A549 (cell line): ENCODE data around the gene RNF220. TPM values are rescaled to one million over a fixed set of nuclear protein-coding genes. Genes with fewer than 3 reads are reported as not detected.

Experiments used
- ATAC-seq, 2 experiments: fragments of 200-7000 bp in 1 of 2; fragments of >200 bp in 1 of 2; cut with Nextera tagmentation in 1 of 2; cut with Tn5 transposase in 1 of 2; 3 replicates each; pipeline versions ENCODE4 v1.8.0 to v1.9.1; 2018 to 2020; ENCODE audit warnings: mild to moderate bottlenecking in 1 of 2, moderate library complexity in 1 of 2
- CTCF ChIA-PET: fragments of 300-600 bp; sonication (Branson Sonifier 250); formaldehyde crosslinking; extraction: SDS; loops from one replicate; lab custom pipeline; 2021; ENCODE audit warnings: antibody characterized with exemption, inconsistent platforms; lab: Yijun Ruan, JAX
- POLR2A ChIA-PET: fragments of 350-600 bp; formaldehyde crosslinking; extraction: SDS; loops from one replicate; lab custom pipeline; 2021; ENCODE audit warnings: antibody characterized with exemption, inconsistent platforms; lab: Yijun Ruan, JAX
- DNase-seq, 2 experiments: peaks; one replicate each; pipeline versions ENCODE4 v3.0.0 to v3.0.0-alpha.2; 2011 to 2016; ENCODE audit warnings: low read depth in 1 of 2, low spot score in 1 of 2
- FAIRE-seq: peaks from 2 replicates; lab custom pipeline; 2011; peaks lifted over from hg19 to GRCh38; lab: Jason Lieb, UNC
- H3K27ac ChIP-seq, 2 experiments: fragments of >200 bp; sonication (Bioruptor Twin); formaldehyde crosslinking; 3 replicates each; pipeline ENCODE4 v1.5.1; 2016 to 2017
- H3K4me1 ChIP-seq: fragments of >200 bp; sonication (Bioruptor Twin); formaldehyde crosslinking; 3 replicates; pipeline ENCODE4 v1.6.1; 2016
- H3K4me2 ChIP-seq: fragments of >200 bp; sonication (Bioruptor Twin); formaldehyde crosslinking; 3 replicates; pipeline ENCODE4 v1.6.1; 2016
- H3K4me3 ChIP-seq: fragments of >200 bp; sonication (Bioruptor Twin); formaldehyde crosslinking; 3 replicates; pipeline ENCODE4 v1.5.1; 2016
- H3K9me3 ChIP-seq: fragments of >200 bp; sonication (Bioruptor Twin); formaldehyde crosslinking; 3 replicates; pipeline ENCODE4 v1.6.1; 2016
- BHLHE40 ChIP-seq: IDR thresholded peaks from 2 replicates; pipeline ENCODE4 v1.6.1; 2012; ENCODE audit warnings: low read depth, low read length, inconsistent platforms
- CEBPB ChIP-seq, 2 experiments: fragments of >200 bp in 1 of 2; sonication (Bioruptor Twin) in 1 of 2; formaldehyde crosslinking in 1 of 2; IDR thresholded peaks; 2 replicates each; pipeline ENCODE4 v1.6.1; 2012 to 2016
- EHMT2 ChIP-seq: fragments of 200-600 bp; sonication (generic); IDR thresholded peaks from 2 replicates; pipeline ENCODE4 v1.6.1; 2016; ENCODE audit warnings: antibody characterized with exemption, low read depth, mild to moderate bottlenecking, moderate library complexity
- GATA3 ChIP-seq: IDR thresholded peaks from 2 replicates; pipeline ENCODE4 v1.6.1; 2012; ENCODE audit warnings: borderline replicate concordance
- HDAC2 ChIP-seq: fragments of 200-600 bp; sonication (generic); IDR thresholded peaks from 2 replicates; pipeline ENCODE4 v1.6.1; 2016
- HEYL ChIP-seq: fragments of 250-450 bp; sonication (Bioruptor Pico); IDR thresholded peaks from 2 replicates; pipeline ENCODE4 v1.8.0; 2021; ENCODE audit warnings: mild to moderate bottlenecking, moderate library complexity
- HOXA7 ChIP-seq: fragments of 250-450 bp; sonication (Bioruptor Pico); IDR thresholded peaks from 2 replicates; pipeline ENCODE4 v1.5.0; 2020; ENCODE audit warnings: mild to moderate bottlenecking, moderate library complexity
- HOXB13 ChIP-seq: fragments of 250-450 bp; sonication (Bioruptor Pico); IDR thresholded peaks from 2 replicates; pipeline ENCODE4 v1.5.0; 2020; ENCODE audit warnings: low read depth, mild to moderate bottlenecking, moderate library complexity
- JUN ChIP-seq, 2 experiments: fragments of >200 bp; sonication (Bioruptor Twin); formaldehyde crosslinking; IDR thresholded peaks; 2 replicates in 1 of 2; 3 replicates in 1 of 2; pipeline ENCODE4 v1.6.1; 2016 to 2017
- MAZ ChIP-seq: fragments of 150-350 bp; IDR thresholded peaks from 2 replicates; pipeline ENCODE4 v1.6.1; 2014; ENCODE audit warnings: antibody characterized with exemption, low read depth, low read length, borderline replicate concordance
- NFE2L2 ChIP-seq: fragments of 150-350 bp; conservative IDR thresholded peaks from 2 replicates; pipeline ENCODE4 v1.6.1; 2014; ENCODE audit warnings: low read length
- RARB ChIP-seq: fragments of 250-450 bp; sonication (Bioruptor Pico); IDR thresholded peaks from 2 replicates; pipeline ENCODE4 v1.8.0; 2021; ENCODE audit warnings: mild to moderate bottlenecking, moderate library complexity
- RCOR1 ChIP-seq: fragments of 150-350 bp; IDR thresholded peaks from 2 replicates; pipeline ENCODE4 v1.6.1; 2014; ENCODE audit warnings: antibody characterized with exemption, low read length, low read depth
- REST ChIP-seq: fragments of 200-600 bp; sonication (generic); IDR thresholded peaks from 2 replicates; pipeline ENCODE4 v1.6.1; 2016; ENCODE audit warnings: antibody characterized with exemption, mild to moderate bottlenecking, moderate library complexity
- RFX5 ChIP-seq: fragments of 450-650 bp; IDR thresholded peaks from 2 replicates; pipeline ENCODE4 v1.7.1; 2014; ENCODE audit warnings: antibody characterized with exemption, mild to moderate bottlenecking, moderate library complexity
- RNF2 ChIP-seq: fragments of 200-600 bp; sonication (generic); IDR thresholded peaks from 2 replicates; pipeline ENCODE4 v1.6.1; 2016; ENCODE audit warnings: low read depth, mild to moderate bottlenecking, antibody characterized with exemption, moderate library complexity, borderline replicate concordance
- TFCP2L1 ChIP-seq: fragments of 250-450 bp; sonication (Bioruptor Pico); IDR thresholded peaks from 2 replicates; pipeline ENCODE4 v1.5.0; 2021; ENCODE audit warnings: mild to moderate bottlenecking
- ZNF302 ChIP-seq: fragments of 250-450 bp; sonication (Bioruptor Pico); IDR thresholded peaks from 2 replicates; pipeline ENCODE4 v1.9.0; 2021; ENCODE audit warnings: inconsistent platforms, mild to moderate bottlenecking, moderate library complexity
- WGBS: methylation state at CpG from one replicate; pipeline ENCODE4 v1.1.6; 2017; ENCODE audit errors: missing lambda C conversion rate; 5-methylcytosine and 5-hydroxymethylcytosine counted together
- polyA plus RNA-seq, 4 experiments: library from polyadenylated mRNA; depleted of rRNA in 3 of 4; stranded (reverse); fragments of >200 nt; fragmentation: RNase III in 1 of 4; extraction: RNeasy Plus Mini Kit Qiagen cat#74134 plus additional on column Dnase treatment in 1 of 4; gene quantifications; 2 replicates in 3 of 4; 3 replicates in 1 of 4; pipeline ENCODE4 v1.2.3, GENCODE V29; 2011 to 2017
- TF ChIP-seq, protein P1 (sequence below): fragments of 450-650 bp; IDR thresholded peaks from 2 replicates; pipeline ENCODE4 v1.6.1; 2014; ENCODE audit warnings: antibody characterized with exemption
- TF ChIP-seq, protein P2 (sequence below): fragments of >200 bp; sonication (Bioruptor Twin); formaldehyde crosslinking; IDR thresholded peaks from 3 replicates; pipeline ENCODE4 v1.6.1; 2016

Gene RNF220
- polyA plus RNA-seq, 2 of the 4 experiments (the other 2 are of a cell fraction) = 53.4 to 54.5 TPM

- DNase-seq = no peak
Measured at GRCh38 chr1:44464361-44464760, 59.3 kb downstream of the RNF220 start.

GRCh38 chr1:44467566-44467965 lies 62.5 kb downstream of the RNF220 start:
- CTCF ChIA-PET = interaction anchor here (0.7 to 2.0 kb wide), 2 partner anchors 9 to 128 kb away, joined by 3 to 6 read pairs; no protein-coding TSS in a partner anchor
- ATAC-seq (no peak), DNase-seq (no peak), FAIRE-seq (no peak)
- 82% methylated on average over 4 of the region's 4 CpGs for WGBS
- no peak overlapping the region for H3K4me3 ChIP-seq
- POLR2A ChIA-PET = no interaction called here
- H3K4me2 ChIP-seq = no peak overlapping the region
- no peaks in the 10 kb centered on the region for H3K4me1 ChIP-seq
- H3K9me3 ChIP-seq = peaks cover 4% of the 10 kb centered on the region; the same call in 2 of the 3 replicates
- TF ChIP-seq RNF2 (no peak), RARB (CRISPR knock-in tag) (no peak), REST (no peak), TFCP2L1 (no peak), HDAC2 (no peak), JUN (IDR thresholded peaks at IDR 0.05) (no peak), MAZ (no peak), GATA3 (no peak)
- H3K27ac ChIP-seq = no peak overlapping the region

More at GRCh38 chr1:44464361-44464760, 59.3 kb downstream of the RNF220 start:
- ATAC-seq (no peak), FAIRE-seq (no peak)
- H3K9me3 ChIP-seq = peaks cover 4% of the 10 kb centered on the region; the same call in 2 of the 3 replicates
- 47% methylated on average over 3 of the region's 3 CpGs for WGBS
- POLR2A ChIA-PET = no interaction called here
- H3K4me2 ChIP-seq = no peak overlapping the region
- CTCF ChIA-PET = interaction anchor here (1.2 kb wide), 1 partner anchor 10 kb away, joined by 3 read pairs; no protein-coding TSS in a partner anchor
- H3K27ac ChIP-seq = no peak overlapping the region
- TF ChIP-seq EHMT2 = no peak
- TF ChIP-seq HOXB13 (CRISPR knock-in tag) = no peak
- no peak for TF ChIP-seq HDAC2
- TF ChIP-seq BHLHE40 = no peak
- TF ChIP-seq NFE2L2 = no peak
- TF ChIP-seq CEBPB (IDR thresholded peaks at IDR 0.05) = no peak
- no peak for TF ChIP-seq HEYL
- TF ChIP-seq, protein P1, sequence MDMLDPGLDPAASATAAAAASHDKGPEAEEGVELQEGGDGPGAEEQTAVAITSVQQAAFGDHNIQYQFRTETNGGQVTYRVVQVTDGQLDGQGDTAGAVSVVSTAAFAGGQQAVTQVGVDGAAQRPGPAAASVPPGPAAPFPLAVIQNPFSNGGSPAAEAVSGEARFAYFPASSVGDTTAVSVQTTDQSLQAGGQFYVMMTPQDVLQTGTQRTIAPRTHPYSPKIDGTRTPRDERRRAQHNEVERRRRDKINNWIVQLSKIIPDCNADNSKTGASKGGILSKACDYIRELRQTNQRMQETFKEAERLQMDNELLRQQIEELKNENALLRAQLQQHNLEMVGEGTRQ = no peak
- TF ChIP-seq TFCP2L1 = no peak
- TF ChIP-seq RFX5 = no peak
- TF ChIP-seq, protein P2, sequence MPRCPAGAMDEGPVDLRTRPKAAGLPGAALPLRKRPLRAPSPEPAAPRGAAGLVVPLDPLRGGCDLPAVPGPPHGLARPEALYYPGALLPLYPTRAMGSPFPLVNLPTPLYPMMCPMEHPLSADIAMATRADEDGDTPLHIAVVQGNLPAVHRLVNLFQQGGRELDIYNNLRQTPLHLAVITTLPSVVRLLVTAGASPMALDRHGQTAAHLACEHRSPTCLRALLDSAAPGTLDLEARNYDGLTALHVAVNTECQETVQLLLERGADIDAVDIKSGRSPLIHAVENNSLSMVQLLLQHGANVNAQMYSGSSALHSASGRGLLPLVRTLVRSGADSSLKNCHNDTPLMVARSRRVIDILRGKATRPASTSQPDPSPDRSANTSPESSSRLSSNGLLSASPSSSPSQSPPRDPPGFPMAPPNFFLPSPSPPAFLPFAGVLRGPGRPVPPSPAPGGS = no peak
- TF ChIP-seq HOXA7 = no peak
- no peaks in the 10 kb centered on the region for H3K4me1 ChIP-seq
- no peak overlapping the region for H3K4me3 ChIP-seq

DNA sequence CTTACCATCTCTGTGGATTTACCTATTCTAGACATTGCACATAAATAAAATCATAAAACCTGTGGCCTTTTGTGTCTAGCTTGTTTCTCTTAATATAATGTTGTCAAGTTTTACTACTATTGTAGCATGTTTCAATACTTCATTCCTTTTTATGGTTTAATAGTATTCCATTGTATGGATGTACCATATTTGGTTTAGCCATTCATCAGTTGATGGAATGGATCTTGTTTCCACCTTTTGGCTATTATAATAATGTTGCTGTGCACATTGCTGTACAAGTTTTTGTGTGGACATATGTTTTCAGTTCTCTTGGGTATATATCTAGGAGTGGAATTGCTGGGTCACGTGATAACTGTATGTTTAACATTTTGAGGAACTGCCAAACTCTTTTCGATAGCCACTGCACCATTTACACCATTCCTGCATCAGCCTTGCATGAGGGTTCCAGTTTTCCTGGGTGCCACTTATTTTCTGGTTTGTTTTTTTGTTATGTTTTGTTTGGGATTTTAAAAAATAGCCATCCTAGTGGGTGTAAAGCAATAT lies 66.9 kb downstream of the RNF220 start:
- CTCF ChIA-PET = no interaction called here
- DNase-seq (no peak), FAIRE-seq (no peak), ATAC-seq (no peak)
- POLR2A ChIA-PET = no interaction called here
- Histone ChIP-seq H3K4me2 (no peak overlapping the region), H3K4me1 (no peaks in the 10 kb centered on the region), H3K4me3 (no peak overlapping the region), H3K27ac (no peak overlapping the region), H3K9me3 (no peaks in the 10 kb centered on the region)
- TF ChIP-seq ZNF302 (CRISPR knock-in tag) (no peak), RCOR1 (no peak), JUN (IDR thresholded peaks at IDR 0.05) (no peak)
- WGBS = 45% methylated on average over 2 of the region's 2 CpGs
